ENCODE measurements around the gene EIF5A2. TPM values are rescaled to one million over a fixed set of nuclear protein-coding genes. Genes with fewer than 3 reads are reported as not detected.

The EIF5A2 gene
- total RNA-seq, 1 donor = 22.3 TPM

DNA sequence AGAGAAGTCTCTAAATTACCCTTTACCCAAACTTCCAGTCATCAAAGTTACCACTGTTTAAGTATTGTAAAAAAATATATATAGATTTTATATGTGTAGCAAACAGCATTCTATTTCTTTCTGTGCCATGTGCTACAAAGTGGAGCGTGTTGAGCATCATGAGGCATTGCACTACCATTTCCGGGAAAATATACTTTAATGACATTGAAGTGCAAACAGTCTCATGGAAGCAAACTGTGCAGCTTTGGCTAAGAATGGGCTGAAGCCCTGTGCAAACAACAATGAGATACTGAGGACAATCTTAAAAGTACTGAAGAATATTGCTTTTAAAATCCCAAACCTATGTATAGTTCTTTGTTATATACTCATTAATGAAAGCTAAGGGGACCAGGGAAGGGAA is 31.9 kb downstream of the EIF5A2 start:
- TF ChIP-seq, protein P1, sequence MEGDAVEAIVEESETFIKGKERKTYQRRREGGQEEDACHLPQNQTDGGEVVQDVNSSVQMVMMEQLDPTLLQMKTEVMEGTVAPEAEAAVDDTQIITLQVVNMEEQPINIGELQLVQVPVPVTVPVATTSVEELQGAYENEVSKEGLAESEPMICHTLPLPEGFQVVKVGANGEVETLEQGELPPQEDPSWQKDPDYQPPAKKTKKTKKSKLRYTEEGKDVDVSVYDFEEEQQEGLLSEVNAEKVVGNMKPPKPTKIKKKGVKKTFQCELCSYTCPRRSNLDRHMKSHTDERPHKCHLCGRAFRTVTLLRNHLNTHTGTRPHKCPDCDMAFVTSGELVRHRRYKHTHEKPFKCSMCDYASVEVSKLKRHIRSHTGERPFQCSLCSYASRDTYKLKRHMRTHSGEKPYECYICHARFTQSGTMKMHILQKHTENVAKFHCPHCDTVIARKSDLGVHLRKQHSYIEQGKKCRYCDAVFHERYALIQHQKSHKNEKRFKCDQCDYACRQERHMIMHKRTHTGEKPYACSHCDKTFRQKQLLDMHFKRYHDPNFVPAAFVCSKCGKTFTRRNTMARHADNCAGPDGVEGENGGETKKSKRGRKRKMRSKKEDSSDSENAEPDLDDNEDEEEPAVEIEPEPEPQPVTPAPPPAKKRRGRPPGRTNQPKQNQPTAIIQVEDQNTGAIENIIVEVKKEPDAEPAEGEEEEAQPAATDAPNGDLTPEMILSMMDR (IDR thresholded peaks at IDR 0.05; ENCODE audit: insufficient read depth, low read length) = no peak
- no peak for DNase-seq (ENCODE audit: low read depth)

DNA sequence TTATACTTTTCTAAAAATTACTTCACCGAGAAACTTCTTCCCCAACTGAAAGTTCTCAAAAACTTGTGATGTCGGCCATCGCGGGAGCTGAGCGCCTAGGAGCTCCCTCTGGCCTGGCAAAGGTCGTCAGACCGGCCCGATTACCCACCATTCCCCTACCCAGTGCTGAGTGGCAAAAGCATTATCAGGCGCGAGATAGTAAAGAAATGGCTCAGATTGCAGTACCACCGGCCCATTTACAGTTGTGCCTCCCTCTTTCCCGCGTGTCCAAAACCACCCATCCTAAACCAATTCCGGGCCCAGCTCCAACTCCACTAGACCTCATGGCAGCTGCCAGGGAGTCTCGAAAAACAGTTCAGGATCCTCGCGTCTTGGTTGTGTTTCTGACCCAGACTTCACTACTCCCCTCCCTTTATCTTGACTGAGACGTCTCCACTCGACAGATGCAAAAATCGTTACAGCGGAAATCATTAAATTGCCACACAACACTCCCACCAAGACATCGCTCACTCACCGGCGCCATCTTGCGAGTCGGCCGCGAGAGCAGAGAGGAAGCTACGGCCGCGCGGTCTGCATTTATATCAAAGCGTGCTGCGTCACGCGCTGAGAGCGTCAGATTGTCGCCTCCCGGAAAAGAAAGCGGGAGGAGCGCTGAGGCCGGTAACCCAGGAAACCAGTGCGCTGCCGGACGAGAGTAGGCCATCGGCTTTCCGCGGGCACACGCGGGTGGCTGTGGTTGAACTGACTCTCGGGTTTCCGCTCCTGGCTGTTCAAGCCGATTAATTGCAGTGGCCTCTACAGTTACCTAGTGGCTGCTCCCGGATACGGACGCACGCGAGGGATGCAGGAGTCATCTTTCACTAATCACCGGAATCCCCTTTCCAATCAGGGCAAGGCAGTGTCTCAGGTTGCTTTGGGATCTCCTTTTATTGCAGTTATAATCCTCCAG is 38.5 kb downstream of the EIF5A2 start, which contains the start of gene RPL22L1:
RPL22L1 (minus strand) TSS at position 551 of the 949 bp plus-strand sequence; CDS start at position 523, 28 bp downstream.
- TF ChIP-seq, protein P1 (IDR thresholded peaks at IDR 0.05; ENCODE audit: insufficient read depth, low read length) = peak; percentile 0
- peak within 1 kb of the TSS; percentile 89 for H3K4me3 ChIP-seq (ENCODE audit: low read depth, low read length)
- DNase-seq (ENCODE audit: low read depth) = peak; percentile 95

More for the DNA sequence above, 31.9 kb downstream of the EIF5A2 start:
- no peak overlapping the region for H3K4me3 ChIP-seq (ENCODE audit: low read depth, low read length)

DNA sequence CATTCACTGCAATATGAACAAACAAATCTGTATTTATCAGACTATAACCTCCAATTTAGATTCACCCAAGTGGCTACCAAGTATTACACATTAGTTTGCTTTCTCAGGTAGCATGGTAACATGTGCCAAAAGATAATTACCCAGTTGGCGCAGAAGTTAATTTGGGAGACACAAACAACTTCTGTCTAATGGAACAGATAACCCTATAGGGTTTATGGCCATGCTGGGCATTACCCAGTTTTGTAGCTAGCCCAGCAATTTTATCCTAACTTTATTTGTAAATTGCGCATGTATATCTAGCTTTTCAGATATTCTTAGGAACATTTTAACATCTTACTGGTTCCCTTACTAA is 39.2 kb downstream of the EIF5A2 start:
- TF ChIP-seq, protein P1 (IDR thresholded peaks at IDR 0.05; ENCODE audit: insufficient read depth, low read length) = no peak
- H3K4me3 ChIP-seq (ENCODE audit: low read depth, low read length) = peak overlapping the region; percentile 89
- DNase-seq (ENCODE audit: low read depth) = no peak

DNA sequence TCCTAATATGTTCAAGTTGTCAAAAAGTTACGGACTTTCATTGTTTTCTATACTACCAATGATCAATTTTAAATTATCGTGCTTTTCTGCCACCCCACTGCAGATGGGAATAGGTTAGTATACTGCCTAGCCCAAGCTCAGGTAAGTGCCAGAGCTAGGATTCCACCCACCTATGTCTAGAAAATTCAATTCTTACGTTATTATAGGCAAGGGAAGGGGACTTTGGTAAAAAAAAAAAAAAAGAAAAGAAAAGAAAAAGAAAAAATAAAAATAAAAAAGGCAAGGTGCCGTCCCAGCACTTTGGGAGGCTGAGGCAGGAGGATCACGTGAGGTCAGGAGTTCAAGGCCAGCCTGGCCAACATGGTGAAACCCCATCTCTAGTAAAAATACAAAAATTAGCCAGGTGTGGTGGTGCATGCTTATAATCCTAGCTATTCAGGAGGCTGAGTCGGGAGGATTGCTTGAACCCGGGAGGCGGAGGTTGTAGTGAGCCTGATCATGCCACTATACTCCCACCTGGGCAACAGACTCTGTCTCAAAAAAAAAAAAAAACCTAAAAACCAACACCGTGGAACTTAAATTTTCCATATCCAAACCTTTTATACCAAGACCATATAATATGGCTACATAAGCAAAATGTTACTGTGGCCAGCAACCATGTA is 39.7 kb downstream of the EIF5A2 start:
- DNase-seq (ENCODE audit: low read depth) = no peak
- TF ChIP-seq, protein P1 (IDR thresholded peaks at IDR 0.05; ENCODE audit: insufficient read depth, low read length) = no peak
- peak overlapping the region; percentile 89 for H3K4me3 ChIP-seq (ENCODE audit: low read depth, low read length)

DNA sequence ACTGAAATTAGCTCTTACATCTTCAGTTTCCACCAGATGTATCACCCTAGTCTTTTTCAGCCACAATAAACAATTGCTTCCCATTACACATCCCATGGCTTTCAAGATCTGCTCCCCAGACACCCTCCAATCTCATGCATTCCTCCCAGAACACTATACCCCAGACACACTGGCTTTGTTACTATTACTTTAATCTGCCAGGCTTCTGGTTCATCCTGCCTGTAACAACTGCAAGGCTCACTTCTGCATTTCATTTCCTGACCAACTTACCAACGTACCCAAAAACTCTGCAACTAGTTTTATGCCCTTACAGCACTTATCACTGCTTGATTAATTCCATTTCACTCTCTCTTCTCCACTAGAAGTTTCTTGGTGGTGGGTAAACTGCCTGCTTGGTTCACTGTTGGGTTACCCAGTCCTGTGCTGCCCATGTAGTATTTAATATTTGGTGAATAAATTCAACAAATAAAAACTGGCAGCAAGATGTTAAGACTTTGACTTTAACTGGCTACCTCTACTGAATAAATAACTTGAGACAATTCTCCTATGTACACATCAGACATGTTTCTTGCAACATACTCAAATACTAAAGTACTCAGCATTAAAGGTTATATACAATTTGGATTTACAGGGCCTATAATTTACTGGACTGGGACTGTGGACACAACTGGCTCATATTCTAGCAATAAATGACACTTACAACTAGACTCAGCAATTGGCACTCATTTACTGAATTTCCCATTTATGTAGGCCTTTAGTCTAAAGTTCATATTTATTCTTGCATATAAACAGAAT is 41.1 kb downstream of the EIF5A2 start:
- peak overlapping the region; percentile 15 for H3K4me3 ChIP-seq (ENCODE audit: low read depth, low read length)
- TF ChIP-seq, protein P1 (IDR thresholded peaks at IDR 0.05; ENCODE audit: insufficient read depth, low read length) = no peak
- no peak for DNase-seq (ENCODE audit: low read depth)

DNA sequence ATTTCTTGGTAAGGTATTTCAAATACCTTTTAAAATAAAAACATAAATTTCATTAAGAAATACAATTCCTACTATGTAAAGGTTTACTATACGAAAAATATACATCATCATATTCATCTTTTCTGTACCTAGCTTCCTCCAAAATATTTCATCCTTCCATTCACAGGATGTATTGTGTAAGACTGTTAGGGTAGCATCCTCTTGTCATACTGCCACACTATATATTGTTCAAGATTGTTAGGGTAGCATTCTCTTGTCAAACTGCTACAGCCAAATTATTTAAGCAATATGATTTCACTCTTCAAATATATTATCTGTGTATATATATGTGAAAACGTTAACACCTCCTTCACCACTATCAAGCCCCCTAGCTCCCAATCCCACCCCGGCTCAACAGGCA is 41.9 kb downstream of the EIF5A2 start:
- DNase-seq (ENCODE audit: low read depth) = no peak
- TF ChIP-seq, protein P1 (IDR thresholded peaks at IDR 0.05; ENCODE audit: insufficient read depth, low read length) = no peak
- no peak overlapping the region for H3K4me3 ChIP-seq (ENCODE audit: low read depth, low read length)
